Duodenal mucosa (tissue), 2 donors: ENCODE measurements around the gene TMEM168.

Experiments used
- H3K27ac ChIP-seq: one replicate; pipeline ENCODE4 v1.7.0; 2013; ENCODE audit warnings: low read depth, low read length
- H3K27me3 ChIP-seq, 2 donors: one replicate each; pipeline ENCODE4 v1.7.0; 2013; ENCODE audit warnings: low read length in 2 of 2, control low read depth in 1 of 2; ENCODE audit not compliant: insufficient read depth in 2 of 2, control insufficient read depth in 1 of 2
- H3K36me3 ChIP-seq, 2 donors: one replicate each; pipeline ENCODE4 v1.7.0; 2013; ENCODE audit warnings: low read length in 2 of 2, control low read depth in 1 of 2; ENCODE audit not compliant: insufficient read depth in 2 of 2, control insufficient read depth in 1 of 2
- H3K4me1 ChIP-seq, 2 donors: one replicate each; pipeline ENCODE4 v1.7.0; 2013; ENCODE audit warnings: low read length in 2 of 2, control low read depth in 1 of 2; ENCODE audit not compliant: insufficient read depth in 2 of 2, control insufficient read depth in 1 of 2
- H3K4me3 ChIP-seq, 2 donors: one replicate each; pipeline ENCODE4 v1.7.0; 2013; ENCODE audit warnings: low read length in 2 of 2, low read depth in 1 of 2
- H3K9ac ChIP-seq, 2 donors: one replicate each; pipeline ENCODE4 v1.7.0; 2013; ENCODE audit warnings: low read length in 2 of 2, low read depth in 1 of 2
- H3K9me3 ChIP-seq, 2 donors: one replicate each; pipeline ENCODE4 v1.7.0; 2013; ENCODE audit warnings: low read length in 2 of 2, control low read depth in 1 of 2; ENCODE audit not compliant: control insufficient read depth in 1 of 2

TMEM168 gene

DNA sequence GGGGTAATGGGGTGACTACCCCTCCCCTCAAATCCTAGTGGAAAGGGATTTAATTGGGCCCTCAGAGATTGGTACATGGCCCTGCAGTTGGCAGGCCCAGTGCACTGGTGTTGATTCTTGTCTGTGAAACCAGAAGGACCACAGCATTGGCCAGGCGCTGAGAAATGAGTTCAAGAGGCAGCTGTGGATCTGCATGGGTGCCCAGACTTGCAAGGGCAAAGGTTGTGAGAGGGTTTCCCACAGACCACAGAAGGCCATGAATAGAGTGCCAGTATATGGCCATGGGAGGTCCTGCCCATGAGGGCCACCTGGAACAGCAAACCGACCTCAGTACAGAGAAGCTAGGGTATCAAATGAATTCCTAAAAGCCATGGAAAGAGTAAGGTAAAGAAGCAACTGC is 32.9 kb downstream of the TMEM168 start:
- no peak overlapping the region for H3K4me3 ChIP-seq
- H3K9ac ChIP-seq: no peak overlapping the region
- no peak overlapping the region for H3K27ac ChIP-seq
- no peaks in the 10 kb centered on the region for H3K27me3 ChIP-seq
- H3K4me1 ChIP-seq: no peaks in the 10 kb centered on the region
- H3K36me3 ChIP-seq: no peaks in the 10 kb centered on the region
- no peaks in the 10 kb centered on the region for H3K9me3 ChIP-seq

DNA sequence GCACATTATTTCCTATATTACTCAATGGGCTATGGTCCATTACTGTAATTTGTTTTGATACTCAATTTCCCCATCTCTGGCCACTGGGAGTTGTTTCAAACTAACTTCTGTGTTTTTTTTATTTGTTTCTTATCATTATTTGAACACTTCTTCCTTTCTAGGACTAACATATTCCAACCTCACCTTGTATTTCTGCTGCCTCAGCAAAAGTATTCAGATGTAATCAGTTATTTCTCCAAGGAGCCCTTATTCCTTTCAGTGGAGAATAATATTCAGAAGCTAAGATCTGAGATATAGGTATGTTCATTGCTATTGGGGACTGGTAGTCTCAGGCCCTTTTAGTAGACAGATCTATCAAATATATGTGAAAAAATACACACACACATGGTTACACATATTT is 36.9 kb downstream of the TMEM168 start:
- Histone ChIP-seq H3K36me3 (no peaks in the 10 kb centered on the region), H3K4me1 (no peaks in the 10 kb centered on the region), H3K9ac (no peak overlapping the region), H3K27ac (no peak overlapping the region), H3K27me3 (no peaks in the 10 kb centered on the region), H3K4me3 (no peak overlapping the region), H3K9me3 (no peaks in the 10 kb centered on the region)

GRCh38 chr7:112752576-112752975 is 37.6 kb downstream of the TMEM168 start:
- H3K27me3 ChIP-seq: no peaks in the 10 kb centered on the region
- no peak overlapping the region for H3K9ac ChIP-seq
- no peaks in the 10 kb centered on the region for H3K9me3 ChIP-seq
- H3K4me1 ChIP-seq: no peaks in the 10 kb centered on the region
- H3K36me3 ChIP-seq: no peaks in the 10 kb centered on the region
- no peak overlapping the region for H3K4me3 ChIP-seq
- no peak overlapping the region for H3K27ac ChIP-seq

- Histone ChIP-seq H3K36me3 (no peaks in the 10 kb centered on the region), H3K9me3 (no peaks in the 10 kb centered on the region), H3K27ac (no peak overlapping the region), H3K27me3 (no peaks in the 10 kb centered on the region), H3K9ac (no peak overlapping the region), H3K4me1 (no peaks in the 10 kb centered on the region), H3K4me3 (no peak overlapping the region)
These were observed 40.4 kb downstream of the TMEM168 start for GRCh38 chr7:112749775-112750174.

DNA sequence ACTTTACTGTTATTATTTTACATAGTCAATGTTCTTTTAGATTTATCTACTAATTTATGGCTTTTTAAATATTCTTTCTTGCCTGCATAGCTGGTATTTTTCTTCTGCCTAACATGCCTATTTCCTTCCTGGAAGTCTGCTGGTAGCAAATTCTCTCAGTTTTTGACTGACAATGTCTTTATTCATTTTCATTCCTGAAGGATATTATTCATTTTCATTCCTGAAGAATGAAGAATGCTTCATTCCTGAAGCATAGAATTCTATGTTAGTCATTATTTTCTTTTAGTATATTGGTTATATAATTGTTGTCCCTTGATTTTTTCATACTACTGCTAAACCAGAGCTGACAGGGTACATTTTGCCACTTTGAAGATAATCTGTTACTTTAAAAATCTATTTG is 41.8 kb downstream of the TMEM168 start:
- H3K4me1 ChIP-seq: no peaks in the 10 kb centered on the region
- H3K9me3 ChIP-seq: no peaks in the 10 kb centered on the region
- H3K4me3 ChIP-seq: no peak overlapping the region
- no peaks in the 10 kb centered on the region for H3K27me3 ChIP-seq
- no peak overlapping the region for H3K9ac ChIP-seq
- H3K27ac ChIP-seq: no peak overlapping the region
- no peaks in the 10 kb centered on the region for H3K36me3 ChIP-seq

- Histone ChIP-seq H3K36me3 (no peaks in the 10 kb centered on the region), H3K27ac (no peak overlapping the region), H3K9ac (no peak overlapping the region), H3K9me3 (peaks cover 0 to 3% of the 10 kb centered on the region in 2 donors), H3K27me3 (no peaks in the 10 kb centered on the region), H3K4me3 (no peak overlapping the region), H3K4me1 (no peaks in the 10 kb centered on the region)
These were observed 44.6 kb downstream of the TMEM168 start for GRCh38 chr7:112745635-112746034.

DNA sequence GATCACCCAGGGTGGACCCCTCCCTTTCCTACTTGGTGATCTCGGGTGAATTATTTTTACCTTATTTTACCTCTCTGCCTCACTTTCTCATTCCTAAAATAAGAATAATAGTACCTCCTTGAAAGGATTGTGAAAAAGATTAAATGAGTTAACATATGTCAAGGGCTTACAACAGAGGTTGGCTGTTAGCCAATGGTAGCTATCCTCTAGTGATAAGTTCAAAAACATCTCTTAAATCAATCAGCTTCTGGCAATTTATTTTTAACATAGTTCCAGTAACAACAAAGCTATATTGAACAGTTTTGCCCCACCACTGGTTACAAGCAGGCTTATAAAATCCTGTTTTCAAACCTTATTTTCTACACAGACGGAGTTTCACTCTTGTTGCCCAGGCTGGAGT is 45.4 kb downstream of the TMEM168 start:
- no peaks in the 10 kb centered on the region for H3K27me3 ChIP-seq
- H3K27ac ChIP-seq: no peak overlapping the region
- H3K9ac ChIP-seq: no peak overlapping the region
- H3K36me3 ChIP-seq: no peaks in the 10 kb centered on the region
- H3K4me1 ChIP-seq: no peaks in the 10 kb centered on the region
- no peak overlapping the region for H3K4me3 ChIP-seq
- peaks cover 0 to 5% of the 10 kb centered on the region in 2 donors for H3K9me3 ChIP-seq

DNA sequence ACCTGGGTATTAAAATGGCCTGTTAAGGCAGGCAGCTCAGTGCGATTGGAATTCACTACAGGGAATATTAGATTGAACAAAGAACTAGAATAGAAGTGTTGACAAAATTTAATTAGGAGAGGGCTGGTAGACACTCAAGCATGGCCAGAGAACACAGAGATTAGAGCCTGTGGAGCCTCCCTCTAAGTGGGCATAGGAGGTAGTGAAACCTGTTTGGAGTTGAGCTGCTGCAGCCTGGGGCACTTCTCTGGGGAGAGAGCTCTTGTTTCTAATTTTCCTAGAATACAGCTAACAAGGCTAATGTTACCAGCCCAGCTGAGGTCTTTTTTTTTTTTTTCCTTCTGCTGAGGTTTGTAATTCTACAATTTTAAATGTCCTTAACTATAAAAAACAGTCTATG is 46.4 kb downstream of the TMEM168 start:
- no peaks in the 10 kb centered on the region for H3K36me3 ChIP-seq
- no peak overlapping the region for H3K27ac ChIP-seq
- H3K27me3 ChIP-seq: no peaks in the 10 kb centered on the region
- no peak overlapping the region for H3K4me3 ChIP-seq
- no peaks in the 10 kb centered on the region for H3K4me1 ChIP-seq
- peaks cover 0 to 7% of the 10 kb centered on the region in 2 donors for H3K9me3 ChIP-seq
- no peak overlapping the region for H3K9ac ChIP-seq

- H3K27ac ChIP-seq: no peak overlapping the region
These were observed 49.5 kb downstream of the TMEM168 start for GRCh38 chr7:112740667-112741066.

DNA sequence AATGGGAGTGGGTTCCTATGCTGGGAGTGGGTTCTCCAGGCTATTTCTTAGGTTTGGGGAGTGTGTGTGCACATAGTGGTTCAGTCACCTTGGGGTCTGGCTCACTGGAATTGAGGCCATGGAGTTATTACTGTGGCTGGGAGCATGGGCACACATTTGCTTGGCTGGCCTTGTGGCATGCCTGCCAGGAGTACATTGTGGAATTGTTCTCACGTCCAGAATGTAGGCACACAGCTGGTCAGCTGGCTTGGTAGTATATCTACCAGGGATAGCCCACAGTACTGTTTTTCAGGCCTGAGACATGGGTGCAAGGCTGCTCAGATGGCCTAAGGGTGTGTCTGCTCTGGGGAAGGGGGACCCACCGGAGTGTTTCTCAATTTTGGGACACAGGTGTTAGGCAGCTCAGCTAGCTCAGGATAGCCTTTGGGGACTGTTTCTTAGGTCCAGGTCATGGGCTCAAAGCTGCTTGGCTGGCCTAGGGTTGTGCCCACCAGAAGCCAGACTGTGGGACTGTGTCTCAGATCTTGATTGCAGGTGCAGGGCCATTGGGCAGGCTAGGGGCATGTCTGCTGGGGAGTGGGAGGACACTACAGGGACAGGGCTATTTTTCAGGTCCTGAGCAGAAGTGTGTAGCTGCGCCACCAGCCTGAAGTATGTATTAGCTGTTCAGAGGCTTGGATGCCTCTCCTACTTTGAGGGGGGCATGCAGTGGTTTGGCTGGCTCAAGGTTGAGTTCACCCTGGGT is 50.6 kb downstream of the TMEM168 start:
- Histone ChIP-seq H3K4me3 (no peak overlapping the region), H3K9me3 (peaks cover 8 to 10% of the 10 kb centered on the region in 2 donors)

More at GRCh38 chr7:112740667-112741066, 49.5 kb downstream of the TMEM168 start:
- Histone ChIP-seq H3K4me3 (no peak overlapping the region), H3K9ac (no peak overlapping the region), H3K4me1 (no peaks in the 10 kb centered on the region), H3K36me3 (no peaks in the 10 kb centered on the region), H3K9me3 (peaks cover 0 to 7% of the 10 kb centered on the region in 2 donors), H3K27me3 (no peaks in the 10 kb centered on the region)

More for the DNA sequence above, 50.6 kb downstream of the TMEM168 start:
- H3K27me3 ChIP-seq: no peaks in the 10 kb centered on the region
- no peak overlapping the region for H3K9ac ChIP-seq
- H3K36me3 ChIP-seq: no peaks in the 10 kb centered on the region
- no peak overlapping the region for H3K27ac ChIP-seq
- no peaks in the 10 kb centered on the region for H3K4me1 ChIP-seq
